Suprapubic skin (tissue), 4 donors: ENCODE data around the gene KRT77. TPM values are rescaled to one million over a fixed set of nuclear protein-coding genes. Genes with fewer than 3 reads are reported as not detected.

Experiments used
- DNase-seq, 2 donors: peaks; one replicate each; pipeline ENCODE4 v3.0.0-alpha.2; 2019; ENCODE audit warnings: low spot score in 2 of 2
- H3K27ac ChIP-seq: fragments of 200-600 bp; sonication (generic); one replicate; pipeline ENCODE4 v1.5.1; 2019
- H3K27me3 ChIP-seq: fragments of 200-600 bp; sonication (generic); one replicate; pipeline ENCODE4 v1.5.1; 2019
- H3K36me3 ChIP-seq: fragments of 200-600 bp; sonication (generic); one replicate; pipeline ENCODE4 v1.5.1; 2019
- H3K4me1 ChIP-seq: fragments of 200-600 bp; sonication (generic); one replicate; pipeline ENCODE4 v1.5.1; 2019
- H3K4me3 ChIP-seq: fragments of 200-600 bp; sonication (generic); one replicate; pipeline ENCODE4 v1.5.1; 2019; ENCODE audit warnings: mild to moderate bottlenecking
- H3K9me3 ChIP-seq: fragments of 200-600 bp; sonication (generic); one replicate; pipeline ENCODE4 v1.5.1; 2019
- CTCF ChIP-seq, 2 donors: fragments of 200-600 bp in 1 of 2; fragments of 450-650 bp in 1 of 2; sonication (generic) in 1 of 2; IDR thresholded peaks; one replicate each; pipeline ENCODE4 v1.5.1; 2016 to 2019; ENCODE audit warnings: antibody characterized with exemption in 2 of 2, mild to moderate bottlenecking in 1 of 2, moderate library complexity in 1 of 2
- EP300 ChIP-seq: sonication (generic); formaldehyde crosslinking; IDR thresholded peaks from one replicate; pipeline ENCODE4 v1.6.1; 2017; ENCODE audit warnings: antibody characterized with exemption
- POLR2A ChIP-seq, 2 donors: fragments of 450-650 bp; IDR thresholded peaks; one replicate each; pipeline ENCODE4 v1.6.1; 2017; ENCODE audit warnings: antibody characterized with exemption in 2 of 2, mild to moderate bottlenecking in 2 of 2, moderate library complexity in 2 of 2
- POLR2AphosphoS5 ChIP-seq, 3 donors: sonication (generic); formaldehyde crosslinking; IDR thresholded peaks; one replicate each; pipeline ENCODE4 v1.6.1; 2017; ENCODE audit warnings: antibody characterized with exemption in 3 of 3
- WGBS: methylation state at CpG from one replicate; pipeline ENCODE4 v1.1.5; 2018; 5-methylcytosine and 5-hydroxymethylcytosine counted together
- total RNA-seq, 4 donors: library from RNA; depleted of rRNA; stranded (reverse); fragments of >200 nt; gene quantifications; one replicate each; pipeline ENCODE4 v1.1.0, GENCODE V29; 2016

The KRT77 gene
- total RNA-seq, 4 donors from 2014 or later: 146 to 424 (median 275) TPM

- Histone ChIP-seq H3K4me1 (peaks cover 20% of the 10 kb centered on the region), H3K27me3 (no peaks in the 10 kb centered on the region), H3K9me3 (no peaks in the 10 kb centered on the region), H3K36me3 (no peaks in the 10 kb centered on the region), H3K4me3 (no peak overlapping the region), H3K27ac (no peak overlapping the region)
- DNase-seq: no peak
- 84% methylated on average over 9 of the region's 9 CpGs for WGBS
- no peak for TF ChIP-seq POLR2AphosphoS5 (IDR thresholded peaks at IDR 0.05)
- TF ChIP-seq CTCF (IDR thresholded peaks at IDR 0.05): no peak
- TF ChIP-seq EP300: no peak
- TF ChIP-seq POLR2A (IDR thresholded peaks at IDR 0.05): no peak
Observed at GRCh38 chr12:52647601-52648000, 55.7 kb downstream of the KRT77 start.

GRCh38 chr12:52646613-52647012 is 56.7 kb downstream of the KRT77 start:
- Histone ChIP-seq H3K36me3 (no peaks in the 10 kb centered on the region), H3K27ac (no peak overlapping the region), H3K27me3 (peaks cover 4% of the 10 kb centered on the region), H3K9me3 (no peaks in the 10 kb centered on the region), H3K4me3 (no peak overlapping the region), H3K4me1 (peaks cover 25% of the 10 kb centered on the region)
- WGBS: 95% methylated on average over 8 of the region's 12 CpGs
- DNase-seq: no peak
- TF ChIP-seq EP300 (no peak), POLR2AphosphoS5 (IDR thresholded peaks at IDR 0.05) (no peak), CTCF (IDR thresholded peaks at IDR 0.05) (no peak), POLR2A (IDR thresholded peaks at IDR 0.05) (no peak)

- H3K36me3 ChIP-seq: no peaks in the 10 kb centered on the region
- H3K27me3 ChIP-seq: peaks cover 4% of the 10 kb centered on the region
- no peak for DNase-seq
- no peak for TF ChIP-seq CTCF (IDR thresholded peaks at IDR 0.05)
- TF ChIP-seq EP300: no peak
- no peak for TF ChIP-seq POLR2AphosphoS5 (IDR thresholded peaks at IDR 0.05)
- no peak for TF ChIP-seq POLR2A (IDR thresholded peaks at IDR 0.05)
- 72% methylated on average over 4 of the region's 4 CpGs for WGBS
- H3K27ac ChIP-seq: no peak overlapping the region
- H3K4me3 ChIP-seq: no peak overlapping the region
- H3K9me3 ChIP-seq: no peaks in the 10 kb centered on the region
- H3K4me1 ChIP-seq: peaks cover 22% of the 10 kb centered on the region
Observed at GRCh38 chr12:52645982-52646381, 57.3 kb downstream of the KRT77 start.

- peaks cover 15% of the 10 kb centered on the region for H3K4me1 ChIP-seq
- no peaks in the 10 kb centered on the region for H3K9me3 ChIP-seq
- no peak overlapping the region for H3K4me3 ChIP-seq
- no peak for DNase-seq
- no peaks in the 10 kb centered on the region for H3K36me3 ChIP-seq
- no peak overlapping the region for H3K27ac ChIP-seq
- peaks cover 4% of the 10 kb centered on the region for H3K27me3 ChIP-seq
- WGBS: 78% methylated on average over 7 of the region's 7 CpGs
- TF ChIP-seq EP300 (no peak), CTCF (IDR thresholded peaks at IDR 0.05) (no peak), POLR2A (IDR thresholded peaks at IDR 0.05) (no peak), POLR2AphosphoS5 (IDR thresholded peaks at IDR 0.05) (no peak)
Observed at GRCh38 chr12:52645120-52645761, 58.1 kb downstream of the KRT77 start.

GRCh38 chr12:52644078-52644415 is 59.3 kb downstream of the KRT77 start:
- no peak for DNase-seq
- 87% methylated on average over 6 of the region's 6 CpGs for WGBS
- H3K9me3 ChIP-seq: no peaks in the 10 kb centered on the region
- no peaks in the 10 kb centered on the region for H3K36me3 ChIP-seq
- no peak overlapping the region for H3K4me3 ChIP-seq
- no peak for TF ChIP-seq CTCF (IDR thresholded peaks at IDR 0.05)
- peaks cover 4% of the 10 kb centered on the region for H3K27me3 ChIP-seq
- no peak overlapping the region for H3K27ac ChIP-seq
- H3K4me1 ChIP-seq: peaks cover 8% of the 10 kb centered on the region
